GM21825 (cell line): Measurements from ENCODE around the gene ARMC7.
"Not testable (repeated sequence)": the region's sequence is repeated elsewhere in the genome, so short reads cannot be mapped to it uniquely, and the experiment has no call there.

Experiments used
- ATAC-seq: cut with Tn5 transposase; IDR thresholded peaks from one replicate; pipeline ENCODE4 v1.9.1; 2021; ENCODE audit warnings: mild to moderate bottlenecking, moderate library complexity; ENCODE audit not compliant: unreplicated experiment

Gene ARMC7

GRCh38 chr17:75152523-75152921, 42.8 kb downstream of the ARMC7 start:
- ATAC-seq = no peak

- no peak for ATAC-seq
These were observed 43.4 kb downstream of the ARMC7 start for GRCh38 chr17:75152922-75153779.

- ATAC-seq = no peak
These were observed 44.0 kb downstream of the ARMC7 start for GRCh38 chr17:75153780-75154194.

GRCh38 chr17:75154195-75155106, 44.7 kb downstream of the ARMC7 start, which contains the start of gene JPT1:
TSS of gene JPT1 (minus strand) at chr17:75154512. CDS start at chr17:75154397, 115 bp downstream.
- ATAC-seq = peak; percentile 89

- ATAC-seq = no peak
These were observed 45.4 kb downstream of the ARMC7 start for GRCh38 chr17:75155191-75155601.

- not testable (repeated sequence) for ATAC-seq
These were observed 48.7 kb downstream of the ARMC7 start for GRCh38 chr17:75158480-75158879.

- ATAC-seq = no peak
These were observed 49.6 kb downstream of the ARMC7 start for GRCh38 chr17:75159196-75160031.

GRCh38 chr17:75160211-75160610, 50.4 kb downstream of the ARMC7 start:
- ATAC-seq = no peak

- no peak for ATAC-seq
These were observed 53.3 kb downstream of the ARMC7 start for GRCh38 chr17:75163074-75163473.

- ATAC-seq = not testable (repeated sequence)
These were observed 54.8 kb downstream of the ARMC7 start for GRCh38 chr17:75164606-75165005.

GRCh38 chr17:75168998-75169397, 59.2 kb downstream of the ARMC7 start:
- ATAC-seq = no peak

GRCh38 chr17:75173526-75173925, 63.8 kb downstream of the ARMC7 start:
- ATAC-seq = no peak

GRCh38 chr17:75174996-75175395, 65.2 kb downstream of the ARMC7 start:
- ATAC-seq = no peak

- ATAC-seq = no peak
These were observed 66.9 kb downstream of the ARMC7 start for GRCh38 chr17:75176625-75177024.

GRCh38 chr17:75178453-75178852, 68.7 kb downstream of the ARMC7 start:
- ATAC-seq = no peak
